GM18526 (cell line): ENCODE measurements around the gene CHD6.

ENCODE experiments used
- POLR2A ChIP-seq: IDR thresholded peaks from 3 replicates; pipeline ENCODE4 v1.6.1; 2011; ENCODE audit not compliant: insufficient read length; ENCODE audit errors: extremely low read depth

The CHD6 gene

GRCh38 chr20:41353530-41353929 lies 264.6 kb downstream of the CHD6 start:
- no peak for TF ChIP-seq POLR2A

- TF ChIP-seq POLR2A = no peak
Measured at GRCh38 chr20:41352666-41353065, 265.5 kb downstream of the CHD6 start.

- no peak for TF ChIP-seq POLR2A
Measured at GRCh38 chr20:41352106-41352505, 266.1 kb downstream of the CHD6 start.
